Astrocyte (in vitro differentiated cells and primary cell): ENCODE measurements around the gene GINS2.

Experiments used
- EZH2 ChIP-seq: IDR thresholded peaks from 2 replicates; pipeline ENCODE4 v1.6.1; 2012; ENCODE audit warnings: mild to moderate bottlenecking, low read length, inconsistent platforms; ENCODE audit not compliant: insufficient read depth
- TF ChIP-seq, protein P1 (sequence below): IDR thresholded peaks from 2 replicates; pipeline ENCODE4 v1.5.1; 2011; ENCODE audit warnings: low read depth, mild to moderate bottlenecking, inconsistent platforms, low read length, moderate library complexity; ENCODE audit not compliant: insufficient read depth

DNA sequence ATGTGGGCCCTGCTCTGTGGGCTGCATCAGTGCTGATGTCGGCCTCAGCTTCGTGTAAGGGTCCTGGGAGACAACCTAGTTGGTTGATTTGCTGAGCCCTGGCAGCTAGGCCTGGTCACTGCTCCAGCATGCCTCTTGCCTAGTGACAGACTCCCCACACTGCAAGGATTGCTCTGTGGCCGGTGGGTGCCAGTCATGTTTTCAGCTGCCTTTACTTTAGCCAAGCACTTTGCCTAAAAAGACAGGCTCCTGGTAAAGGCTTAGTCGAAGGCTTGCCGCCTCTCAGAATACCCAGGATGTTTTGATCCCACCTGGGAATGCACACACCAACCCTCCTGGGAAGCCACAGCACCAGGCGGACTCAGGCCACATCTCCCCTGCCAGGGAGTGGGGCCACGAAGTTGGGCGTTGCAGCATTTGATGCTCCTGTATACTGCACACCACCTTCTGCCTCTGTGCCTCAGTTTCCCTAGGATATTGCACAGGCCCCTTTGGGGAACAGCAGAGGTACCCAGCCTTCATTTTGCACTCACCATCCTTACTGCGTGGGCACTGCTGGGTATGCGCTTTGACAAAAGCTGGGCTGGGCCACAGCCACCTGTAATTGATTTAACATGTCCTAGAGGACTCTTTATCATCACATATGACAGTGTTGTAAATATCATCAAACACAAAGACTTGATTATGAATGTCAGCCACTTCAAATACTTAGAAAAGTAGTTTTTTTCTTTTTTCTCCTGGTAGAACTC lies 19.9 kb downstream of the GINS2 start:
- TF ChIP-seq EZH2, result no peak
- TF ChIP-seq, protein P1, sequence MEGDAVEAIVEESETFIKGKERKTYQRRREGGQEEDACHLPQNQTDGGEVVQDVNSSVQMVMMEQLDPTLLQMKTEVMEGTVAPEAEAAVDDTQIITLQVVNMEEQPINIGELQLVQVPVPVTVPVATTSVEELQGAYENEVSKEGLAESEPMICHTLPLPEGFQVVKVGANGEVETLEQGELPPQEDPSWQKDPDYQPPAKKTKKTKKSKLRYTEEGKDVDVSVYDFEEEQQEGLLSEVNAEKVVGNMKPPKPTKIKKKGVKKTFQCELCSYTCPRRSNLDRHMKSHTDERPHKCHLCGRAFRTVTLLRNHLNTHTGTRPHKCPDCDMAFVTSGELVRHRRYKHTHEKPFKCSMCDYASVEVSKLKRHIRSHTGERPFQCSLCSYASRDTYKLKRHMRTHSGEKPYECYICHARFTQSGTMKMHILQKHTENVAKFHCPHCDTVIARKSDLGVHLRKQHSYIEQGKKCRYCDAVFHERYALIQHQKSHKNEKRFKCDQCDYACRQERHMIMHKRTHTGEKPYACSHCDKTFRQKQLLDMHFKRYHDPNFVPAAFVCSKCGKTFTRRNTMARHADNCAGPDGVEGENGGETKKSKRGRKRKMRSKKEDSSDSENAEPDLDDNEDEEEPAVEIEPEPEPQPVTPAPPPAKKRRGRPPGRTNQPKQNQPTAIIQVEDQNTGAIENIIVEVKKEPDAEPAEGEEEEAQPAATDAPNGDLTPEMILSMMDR, result no peak
